Choroid plexus epithelial cell (primary cell): Measurements from ENCODE around the gene ATAD2B.
A peak's percentile ranks its signal among the peaks of the same experiment; 100 is the strongest.

Source experiments
- DNase-seq: peaks from one replicate; pipeline ENCODE4 v3.0.0-alpha.2; 2010; ENCODE audit warnings: low read depth
- H3K4me3 ChIP-seq: 2 replicates; pipeline ENCODE4 v1.5.1; 2011; ENCODE audit warnings: low read depth, mild to moderate bottlenecking, control low read depth, low read length, moderate library complexity
- TF ChIP-seq, protein P1 (sequence below): conservative IDR thresholded peaks from 2 replicates; pipeline ENCODE4 v1.5.1; 2011; ENCODE audit warnings: low read depth, mild to moderate bottlenecking, control low read depth, inconsistent platforms, low read length, moderate library complexity

The ATAD2B gene

DNA sequence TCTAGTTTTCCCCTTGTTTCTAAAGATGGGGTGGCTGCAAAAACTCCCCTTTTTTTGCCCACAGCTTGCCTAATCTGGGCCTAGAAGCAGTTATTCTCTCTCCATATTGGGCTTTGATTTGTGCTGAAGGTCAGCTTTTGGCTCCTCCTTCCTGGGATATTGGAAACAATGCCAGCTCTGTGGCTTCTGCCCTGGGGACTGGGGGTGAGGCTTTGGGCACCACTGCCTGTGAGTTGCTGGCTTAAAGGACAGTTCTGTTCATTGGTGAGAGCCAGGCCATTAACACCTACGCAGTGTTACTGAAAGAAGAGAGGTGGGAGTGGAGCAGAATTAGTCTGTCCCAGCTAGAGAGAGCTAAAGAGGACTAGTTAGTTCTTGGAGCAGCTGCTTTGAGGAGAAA is 17.6 kb upstream of the ATAD2B start:
- TF ChIP-seq, protein P1, sequence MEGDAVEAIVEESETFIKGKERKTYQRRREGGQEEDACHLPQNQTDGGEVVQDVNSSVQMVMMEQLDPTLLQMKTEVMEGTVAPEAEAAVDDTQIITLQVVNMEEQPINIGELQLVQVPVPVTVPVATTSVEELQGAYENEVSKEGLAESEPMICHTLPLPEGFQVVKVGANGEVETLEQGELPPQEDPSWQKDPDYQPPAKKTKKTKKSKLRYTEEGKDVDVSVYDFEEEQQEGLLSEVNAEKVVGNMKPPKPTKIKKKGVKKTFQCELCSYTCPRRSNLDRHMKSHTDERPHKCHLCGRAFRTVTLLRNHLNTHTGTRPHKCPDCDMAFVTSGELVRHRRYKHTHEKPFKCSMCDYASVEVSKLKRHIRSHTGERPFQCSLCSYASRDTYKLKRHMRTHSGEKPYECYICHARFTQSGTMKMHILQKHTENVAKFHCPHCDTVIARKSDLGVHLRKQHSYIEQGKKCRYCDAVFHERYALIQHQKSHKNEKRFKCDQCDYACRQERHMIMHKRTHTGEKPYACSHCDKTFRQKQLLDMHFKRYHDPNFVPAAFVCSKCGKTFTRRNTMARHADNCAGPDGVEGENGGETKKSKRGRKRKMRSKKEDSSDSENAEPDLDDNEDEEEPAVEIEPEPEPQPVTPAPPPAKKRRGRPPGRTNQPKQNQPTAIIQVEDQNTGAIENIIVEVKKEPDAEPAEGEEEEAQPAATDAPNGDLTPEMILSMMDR: no peak
- no peak overlapping the region for H3K4me3 ChIP-seq
- no peak for DNase-seq

DNA sequence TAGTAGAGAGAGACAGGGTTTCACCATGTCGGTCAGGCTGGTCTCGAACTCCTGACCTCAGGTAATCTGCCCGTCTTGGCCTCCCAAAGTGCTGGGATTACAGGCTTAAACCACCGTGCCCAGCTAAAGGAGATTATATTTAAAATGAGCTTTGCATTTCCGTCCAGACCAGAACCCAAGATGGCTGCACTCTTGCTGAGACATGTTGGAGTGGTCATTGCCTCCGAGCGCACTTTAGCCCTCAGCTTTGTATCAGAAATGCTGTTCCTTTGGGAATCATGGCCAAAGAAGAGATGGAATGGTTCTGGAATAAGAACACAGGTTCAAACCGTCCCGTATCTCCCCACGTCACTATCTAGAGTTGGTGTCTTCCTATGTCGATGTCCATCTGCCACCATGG is 16.7 kb upstream of the ATAD2B start:
- DNase-seq: no peak
- TF ChIP-seq, protein P1: no peak
- H3K4me3 ChIP-seq: no peak overlapping the region

DNA sequence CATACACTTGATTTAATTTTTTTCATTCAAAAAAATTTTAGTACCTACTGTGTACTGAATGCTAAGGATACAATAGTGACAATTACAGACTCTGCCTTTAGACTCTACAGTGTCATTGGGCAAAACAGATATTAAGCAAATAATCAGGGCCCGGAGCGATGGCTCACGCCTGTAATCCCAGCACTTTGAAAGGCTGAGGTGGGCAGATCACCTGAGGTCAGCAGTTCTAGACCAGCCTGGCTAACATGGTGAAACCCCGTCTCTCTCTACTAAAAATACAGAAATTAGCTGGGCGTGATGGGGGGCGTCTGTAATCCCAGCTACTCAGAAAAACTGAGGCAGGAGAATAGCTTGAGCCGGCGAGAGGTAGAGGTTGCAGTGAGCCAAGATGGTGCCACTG is 14.7 kb upstream of the ATAD2B start:
- no peak for DNase-seq
- H3K4me3 ChIP-seq: peak overlapping the region; percentile 82
- TF ChIP-seq, protein P1: no peak

DNA sequence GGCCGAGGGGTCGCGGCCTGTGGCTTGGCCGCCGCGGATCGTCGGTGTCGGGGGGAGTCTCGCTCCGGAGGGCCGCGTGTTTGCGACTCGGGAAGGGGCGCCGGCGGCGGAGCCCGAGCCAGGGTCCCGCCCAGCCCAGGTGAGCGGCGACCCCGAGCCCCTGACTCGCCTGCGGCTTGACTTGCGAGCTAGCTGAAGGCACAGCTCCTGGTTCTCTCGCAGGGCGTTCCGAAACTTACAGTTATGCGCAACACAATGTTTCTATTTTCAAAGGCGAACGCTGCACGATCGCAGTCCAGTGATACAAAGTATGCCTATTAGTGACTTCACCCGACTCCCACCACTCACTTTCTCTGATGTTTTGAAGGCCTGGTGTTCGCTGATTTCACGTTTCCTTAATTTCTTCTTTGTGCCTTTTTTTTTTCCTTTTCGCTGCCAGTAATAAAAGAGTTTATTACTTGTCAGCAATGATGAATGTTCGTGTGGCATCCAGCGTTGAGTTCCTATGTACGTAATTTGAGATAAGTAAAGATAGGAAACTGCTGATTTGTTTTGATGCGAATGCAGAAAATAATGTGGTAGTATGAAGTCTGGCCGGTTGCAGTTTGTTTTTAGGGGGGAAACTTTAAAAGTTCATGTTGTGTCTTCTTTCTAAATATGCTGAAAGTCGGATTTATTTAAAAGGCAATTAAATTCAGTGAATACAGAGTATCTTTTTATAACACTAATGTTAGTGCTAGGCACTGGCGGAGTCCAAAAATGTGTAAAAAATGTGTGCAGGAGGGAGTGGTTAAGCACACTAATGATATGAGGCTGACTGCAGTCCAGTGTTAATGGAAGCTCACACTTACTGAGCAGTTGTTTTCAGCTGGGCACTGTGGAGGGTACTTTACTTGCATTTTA is 14.0 kb upstream of the ATAD2B start:
- TF ChIP-seq, protein P1: no peak
- H3K4me3 ChIP-seq: peak overlapping the region; percentile 82
- DNase-seq: peak; percentile 61

DNA sequence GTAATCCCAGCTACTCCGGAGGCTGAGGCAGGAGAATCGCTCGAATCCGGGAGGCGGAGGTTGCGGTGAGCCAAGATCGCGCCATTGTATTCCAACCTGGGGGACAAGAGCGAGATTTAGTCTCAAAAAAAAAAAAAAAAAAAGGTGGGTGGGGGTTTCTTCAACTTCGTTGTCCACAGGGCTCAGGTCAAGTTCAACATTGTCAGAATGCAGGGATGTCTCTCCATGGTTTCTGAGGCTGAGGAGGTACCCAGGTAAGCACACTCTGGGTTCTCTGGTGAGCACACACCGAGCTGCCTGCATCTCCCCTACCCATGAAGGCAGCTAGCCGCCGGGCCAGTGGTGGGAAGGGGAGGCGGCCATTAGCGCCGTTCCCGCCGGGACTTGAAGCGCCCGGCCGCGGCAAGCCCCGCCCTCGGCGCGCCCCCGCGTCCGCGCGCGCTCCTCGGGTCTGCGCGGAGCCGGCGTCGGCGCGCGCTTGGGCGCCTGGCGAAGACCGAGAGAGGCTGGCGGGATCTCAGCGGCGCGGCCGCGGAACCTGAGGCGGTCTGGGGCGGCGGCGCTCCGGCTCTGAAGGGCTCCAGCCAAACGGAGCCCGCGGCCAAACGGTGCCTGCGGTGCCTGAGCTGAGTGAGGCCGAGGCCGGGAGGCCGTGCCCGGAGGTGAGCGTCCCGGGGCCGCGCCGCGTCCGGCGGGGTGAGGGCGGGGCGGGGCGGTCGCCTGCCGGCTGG is 13.2 kb upstream of the ATAD2B start, which contains the start of gene UBXN2A:
TSS of gene UBXN2A (plus strand) at position 477 of the 731 bp plus-strand sequence. CDS start 17,852 bp downstream, outside the sequence.
- TF ChIP-seq, protein P1: no peak
- peak; percentile 81 for DNase-seq
- peak within 1 kb of the TSS; percentile 82 for H3K4me3 ChIP-seq

DNA sequence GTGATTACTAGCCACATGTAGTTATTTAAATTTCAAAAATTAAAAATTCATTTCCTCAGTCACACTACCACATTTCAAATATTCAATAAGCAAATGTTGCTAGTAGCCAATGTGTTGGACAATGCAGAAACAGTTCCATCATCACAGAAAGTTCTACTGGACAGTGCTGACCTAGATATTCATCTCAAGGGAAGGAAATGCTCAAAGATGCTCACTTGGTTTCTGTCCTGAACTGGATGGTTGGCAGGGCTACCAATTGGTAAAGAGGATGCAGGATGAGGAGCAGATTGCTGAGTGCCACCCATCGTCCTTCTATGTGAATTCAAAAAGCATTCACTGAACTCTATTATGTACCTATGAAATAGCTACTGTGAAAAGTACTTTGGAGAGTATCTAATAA is 7.3 kb upstream of the ATAD2B start:
- no peak overlapping the region for H3K4me3 ChIP-seq
- TF ChIP-seq, protein P1: no peak
- DNase-seq: no peak
